Tibial nerve (tissue), 4 donors: Measurements from ENCODE around the gene RPL13. TPM values are rescaled to one million over a fixed set of nuclear protein-coding genes. Genes with fewer than 3 reads are reported as not detected.

ENCODE experiments used
- DNase-seq, 2 donors: peaks; one replicate each; pipeline ENCODE4 v3.0.0-alpha.2; 2019; ENCODE audit warnings: low spot score in 2 of 2
- H3K27ac ChIP-seq, 4 donors: fragments of 200-600 bp; sonication (generic) in 3 of 4; one replicate each; pipeline ENCODE4 v1.5.1; 2017 to 2019; ENCODE audit warnings: mild to moderate bottlenecking in 1 of 4
- H3K27me3 ChIP-seq, 2 donors: fragments of 200-600 bp; sonication (generic) in 1 of 2; one replicate each; pipeline versions ENCODE4 v1.5.1 to v1.6.0; 2017 to 2019
- H3K36me3 ChIP-seq, 3 donors: fragments of 200-600 bp; sonication (generic); one replicate each; pipeline ENCODE4 v1.5.1; 2018 to 2019
- H3K4me1 ChIP-seq, 4 donors: fragments of 200-600 bp; sonication (generic) in 3 of 4; one replicate each; pipeline ENCODE4 v1.5.1; 2017 to 2019
- H3K4me3 ChIP-seq, 4 donors: fragments of 200-600 bp; sonication (generic) in 3 of 4; one replicate each; pipeline ENCODE4 v1.5.1; 2017 to 2019; ENCODE audit warnings: mild to moderate bottlenecking in 1 of 4, moderate library complexity in 1 of 4
- H3K9me3 ChIP-seq, 4 donors: fragments of 200-600 bp; sonication (generic) in 3 of 4; one replicate each; pipeline ENCODE4 v1.5.1; 2017 to 2019
- EP300 ChIP-seq, 2 donors: sonication (generic); formaldehyde crosslinking; IDR thresholded peaks; one replicate each; pipeline ENCODE4 v1.6.1; 2017; ENCODE audit warnings: antibody characterized with exemption in 2 of 2, mild to moderate bottlenecking in 1 of 2
- POLR2A ChIP-seq, 2 donors: fragments of 450-650 bp; IDR thresholded peaks; one replicate each; pipeline ENCODE4 v1.6.1; 2017; ENCODE audit warnings: antibody characterized with exemption in 2 of 2, mild to moderate bottlenecking in 2 of 2, moderate library complexity in 2 of 2
- WGBS, 2 donors: methylation state at CpG; one replicate each; pipeline ENCODE4 v1.1.5; 2018; 5-methylcytosine and 5-hydroxymethylcytosine counted together
- total RNA-seq, 4 donors: library from RNA; depleted of rRNA; stranded (reverse); fragments of >200 nt; gene quantifications; one replicate each; pipeline ENCODE4 v1.1.0, GENCODE V29; 2016
- TF ChIP-seq, protein P1 (sequence below), 5 experiments: fragments of 200-600 bp in 3 of 5; fragments of 450-650 bp in 2 of 5; sonication (generic) in 3 of 5; IDR thresholded peaks; one replicate each; pipeline ENCODE4 v1.5.1; 2016 to 2019; ENCODE audit warnings: antibody characterized with exemption in 5 of 5, mild to moderate bottlenecking in 3 of 5, moderate library complexity in 2 of 5

The RPL13 gene
- total RNA-seq, 4 donors from 2014 or later, result 5,811 to 9,745 (median 6,935) TPM

DNA sequence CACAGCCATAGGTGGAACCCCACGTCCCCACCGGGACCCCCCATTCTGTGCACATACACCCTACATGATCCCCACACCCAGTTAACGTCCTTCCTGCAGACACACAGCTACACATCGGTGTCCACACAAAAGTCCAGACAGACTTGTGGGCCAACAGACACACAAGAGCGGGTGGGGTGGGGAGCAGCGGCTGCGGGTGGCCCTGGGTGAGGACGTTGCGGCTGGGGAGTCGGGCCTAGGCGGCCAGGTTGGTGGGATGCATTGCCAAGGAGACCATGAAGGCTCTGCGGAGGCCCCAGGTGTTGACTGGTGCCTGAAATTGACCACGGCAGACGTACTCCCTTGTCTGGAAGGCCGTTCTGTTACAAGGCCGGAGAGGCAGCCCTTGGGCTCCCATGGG, 44.3 kb downstream of the RPL13 start:
- peaks cover 0 to 13% of the 10 kb centered on the region in 2 donors for H3K27me3 ChIP-seq
- no peaks in the 10 kb centered on the region for H3K9me3 ChIP-seq
- no peak for DNase-seq
- no peak overlapping the region for H3K27ac ChIP-seq
- TF ChIP-seq POLR2A (IDR thresholded peaks at IDR 0.05), result no peak
- H3K4me3 ChIP-seq, result no peak overlapping the region
- H3K4me1 ChIP-seq, result peaks cover 0 to 13% (median 8%) of the 10 kb centered on the region in 4 donors
- WGBS, 2 donors, result 80 to 89% methylated on average over 11 to 16 of the region's 16 CpGs
- H3K36me3 ChIP-seq, result no peaks in the 10 kb centered on the region

DNA sequence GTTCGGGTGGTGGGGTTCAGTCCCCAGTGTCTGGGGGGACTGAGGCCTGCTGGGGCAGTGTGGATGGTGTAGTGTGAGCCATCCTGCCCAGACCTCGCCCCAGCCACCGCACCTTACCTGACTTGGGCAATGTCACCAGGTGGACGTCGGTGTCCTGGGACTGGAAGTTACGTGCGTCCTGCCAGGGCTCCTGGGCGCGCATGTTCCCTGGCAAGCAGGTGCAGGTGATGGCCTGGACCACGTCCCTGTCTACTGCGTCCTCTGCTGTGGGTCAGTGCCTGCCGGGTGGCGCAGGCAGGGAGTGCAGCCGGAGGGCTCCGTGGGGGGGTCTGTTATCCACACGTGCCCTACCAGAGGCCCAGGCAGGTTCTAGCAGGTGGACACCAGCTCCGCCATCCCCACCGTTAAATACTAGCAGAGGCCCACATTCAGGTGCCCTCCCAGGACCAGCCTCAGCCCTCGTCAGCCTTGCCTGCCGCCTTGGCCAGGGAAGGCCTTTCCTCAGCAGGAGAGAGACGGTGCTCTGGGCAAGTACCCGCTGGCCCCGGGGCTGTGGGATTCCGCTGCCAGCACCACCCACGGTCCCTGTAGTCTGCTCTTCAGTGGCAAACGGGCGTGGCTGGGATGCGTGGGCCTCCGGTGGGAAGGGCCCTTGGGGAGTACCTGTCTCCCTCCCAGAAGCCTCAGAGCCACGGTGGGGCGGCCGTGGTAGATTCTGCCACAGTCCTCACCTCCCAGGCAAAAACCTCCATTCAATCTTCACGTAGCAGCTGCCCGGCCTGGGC, 44.9 kb downstream of the RPL13 start:
- Histone ChIP-seq H3K36me3 (no peaks in the 10 kb centered on the region), H3K27me3 (peaks cover 0 to 13% of the 10 kb centered on the region in 2 donors), H3K27ac (no peak overlapping the region), H3K4me3 (no peak overlapping the region), H3K9me3 (no peaks in the 10 kb centered on the region), H3K4me1 (peaks cover 0 to 13% (median 8%) of the 10 kb centered on the region in 4 donors)
- no peak for DNase-seq
- TF ChIP-seq POLR2A (IDR thresholded peaks at IDR 0.05) (no peak), EP300 (IDR thresholded peaks at IDR 0.05) (no peak)
- TF ChIP-seq, protein P1, sequence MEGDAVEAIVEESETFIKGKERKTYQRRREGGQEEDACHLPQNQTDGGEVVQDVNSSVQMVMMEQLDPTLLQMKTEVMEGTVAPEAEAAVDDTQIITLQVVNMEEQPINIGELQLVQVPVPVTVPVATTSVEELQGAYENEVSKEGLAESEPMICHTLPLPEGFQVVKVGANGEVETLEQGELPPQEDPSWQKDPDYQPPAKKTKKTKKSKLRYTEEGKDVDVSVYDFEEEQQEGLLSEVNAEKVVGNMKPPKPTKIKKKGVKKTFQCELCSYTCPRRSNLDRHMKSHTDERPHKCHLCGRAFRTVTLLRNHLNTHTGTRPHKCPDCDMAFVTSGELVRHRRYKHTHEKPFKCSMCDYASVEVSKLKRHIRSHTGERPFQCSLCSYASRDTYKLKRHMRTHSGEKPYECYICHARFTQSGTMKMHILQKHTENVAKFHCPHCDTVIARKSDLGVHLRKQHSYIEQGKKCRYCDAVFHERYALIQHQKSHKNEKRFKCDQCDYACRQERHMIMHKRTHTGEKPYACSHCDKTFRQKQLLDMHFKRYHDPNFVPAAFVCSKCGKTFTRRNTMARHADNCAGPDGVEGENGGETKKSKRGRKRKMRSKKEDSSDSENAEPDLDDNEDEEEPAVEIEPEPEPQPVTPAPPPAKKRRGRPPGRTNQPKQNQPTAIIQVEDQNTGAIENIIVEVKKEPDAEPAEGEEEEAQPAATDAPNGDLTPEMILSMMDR (IDR thresholded peaks at IDR 0.05), result no peak
- 75 to 85% methylated on average over 11 to 21 of the region's 34 CpGs for WGBS, 2 donors

DNA sequence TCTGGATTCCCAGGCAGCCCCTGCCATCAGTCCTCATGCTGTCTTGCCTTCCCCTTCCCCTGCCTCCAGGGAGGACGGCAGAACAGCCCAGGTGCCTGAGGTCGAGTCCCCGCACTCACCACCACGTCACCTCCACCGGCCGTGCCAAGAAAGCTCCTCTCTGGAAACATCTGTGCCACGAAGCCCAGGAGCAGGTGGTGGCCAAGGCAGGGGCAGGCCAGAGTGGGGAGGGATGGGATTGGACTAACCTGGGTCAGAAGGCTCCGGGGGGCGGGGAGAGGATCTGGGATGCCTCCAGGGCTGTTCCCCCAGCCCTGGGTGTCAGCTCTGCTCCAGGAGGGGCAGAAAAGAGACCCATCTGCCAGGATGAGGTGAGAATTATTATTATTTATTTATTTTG, 45.5 kb downstream of the RPL13 start:
- peaks cover 0 to 13% (median 8%) of the 10 kb centered on the region in 4 donors for H3K4me1 ChIP-seq
- no peak overlapping the region for H3K27ac ChIP-seq
- H3K9me3 ChIP-seq, result no peaks in the 10 kb centered on the region
- H3K4me3 ChIP-seq, result no peak overlapping the region
- TF ChIP-seq EP300 (IDR thresholded peaks at IDR 0.05) (no peak), POLR2A (IDR thresholded peaks at IDR 0.05) (no peak)
- TF ChIP-seq, protein P1 (IDR thresholded peaks at IDR 0.05), result no peak
- 85 to 86% methylated on average over 9 of the region's 9 CpGs for WGBS, 2 donors
- DNase-seq, result no peak
- peaks cover 0 to 13% of the 10 kb centered on the region in 2 donors for H3K27me3 ChIP-seq
- no peaks in the 10 kb centered on the region for H3K36me3 ChIP-seq

DNA sequence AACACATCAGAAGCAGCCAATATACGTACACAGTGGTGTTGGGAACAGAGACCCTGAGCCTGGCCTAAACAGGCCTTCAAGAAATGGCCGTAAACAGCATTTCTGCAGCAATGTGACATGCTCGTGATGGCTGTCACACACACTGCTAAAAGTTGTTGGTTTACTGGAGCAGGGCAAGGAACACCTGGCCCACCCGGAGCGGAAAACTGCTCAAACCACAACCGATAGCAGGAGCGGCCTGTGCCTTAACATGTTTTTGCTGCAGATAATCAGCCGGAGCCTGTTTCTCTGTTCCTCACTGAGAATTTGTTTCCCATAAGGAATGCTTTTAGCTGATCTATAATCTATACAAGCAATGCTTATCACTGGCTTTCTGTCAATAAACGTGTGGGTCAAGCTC, 47.0 kb downstream of the RPL13 start:
- TF ChIP-seq EP300 (IDR thresholded peaks at IDR 0.05) (no peak), POLR2A (IDR thresholded peaks at IDR 0.05) (no peak)
- TF ChIP-seq, protein P1 (IDR thresholded peaks at IDR 0.05), result no peak
- Histone ChIP-seq H3K36me3 (no peaks in the 10 kb centered on the region), H3K4me3 (no peak overlapping the region), H3K9me3 (no peaks in the 10 kb centered on the region), H3K4me1 (peaks cover 0 to 8% (median 5%) of the 10 kb centered on the region in 4 donors), H3K27me3 (peaks cover 0 to 10% of the 10 kb centered on the region in 2 donors), H3K27ac (no peak overlapping the region)
- no peak for DNase-seq
- 84% methylated on average over 9 of the region's 9 CpGs for WGBS, 2 donors

DNA sequence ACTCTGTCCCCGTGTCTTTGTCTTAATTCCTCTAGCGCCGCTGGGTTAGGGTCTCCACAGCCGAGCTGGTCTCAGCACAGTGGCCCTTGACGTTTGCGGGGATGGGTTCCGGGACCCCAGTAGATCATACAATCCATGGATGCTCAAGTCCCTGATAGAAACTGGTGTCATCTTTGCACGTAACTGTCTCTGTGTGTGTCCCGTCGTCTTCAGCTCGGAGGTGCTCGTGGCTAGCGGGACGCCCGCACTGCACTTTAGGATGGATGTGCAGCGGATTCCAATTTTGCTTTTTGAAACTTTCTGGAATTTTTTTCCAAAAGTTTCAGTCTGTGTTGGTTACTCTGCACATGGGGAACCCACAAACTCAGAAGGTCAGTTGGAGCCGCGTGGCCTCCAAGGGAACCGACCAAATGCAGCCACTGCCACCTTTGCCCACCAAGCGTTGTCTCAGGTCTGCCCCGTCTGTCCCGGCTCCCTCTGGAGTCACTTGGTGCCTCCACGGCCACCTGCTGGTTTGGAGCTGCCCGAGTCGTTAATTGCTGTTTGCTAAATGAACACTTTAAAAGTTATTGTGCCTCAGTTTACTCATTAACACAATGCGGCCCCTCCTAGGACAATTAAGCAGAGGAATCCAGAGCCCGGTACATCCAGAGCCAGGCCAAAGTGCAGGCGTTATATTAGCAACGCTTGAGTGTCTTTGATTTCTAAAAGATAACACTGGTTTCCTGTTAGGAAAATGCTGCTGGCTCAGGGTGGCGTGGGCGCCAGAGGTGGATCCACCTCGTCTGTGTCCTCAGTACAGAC, 47.7 kb downstream of the RPL13 start:
- Histone ChIP-seq H3K36me3 (no peaks in the 10 kb centered on the region), H3K9me3 (no peaks in the 10 kb centered on the region), H3K27ac (no peak overlapping the region), H3K27me3 (peaks cover 0 to 16% of the 10 kb centered on the region in 2 donors), H3K4me1 (peaks cover 0 to under 1% (median 0%) of the 10 kb centered on the region in 4 donors), H3K4me3 (no peak overlapping the region)
- no peak for DNase-seq
- TF ChIP-seq POLR2A (IDR thresholded peaks at IDR 0.05) (no peak), EP300 (IDR thresholded peaks at IDR 0.05) (no peak)
- TF ChIP-seq, protein P1 (IDR thresholded peaks at IDR 0.05), result no peak
- 78 to 80% methylated on average over 32 of the region's 32 CpGs for WGBS, 2 donors
